Measurements from ENCODE around the gene KCMF1.

- TF ChIP-seq CTCF (IDR thresholded peaks at IDR 0.05; ENCODE audit: insufficient read depth, low read length, poor library complexity, severe bottlenecking) (no peak), EZH2phosphoT487 (conservative IDR thresholded peaks at IDR 0.05; ENCODE audit: low read length) (no peak)
Measured at GRCh38 chr2:84989927-84990326, 19.0 kb downstream of the KCMF1 start.
